GM12873 (cell line): Measurements from ENCODE around the gene FUS.

Experiments
- CTCF ChIP-seq: IDR thresholded peaks from 2 replicates; pipeline ENCODE4 v1.5.1; 2012; ENCODE audit warnings: low read depth, mild to moderate bottlenecking, moderate library complexity, low read length, control low read depth; ENCODE audit not compliant: insufficient read depth; ENCODE audit errors: missing control alignments

The FUS gene

GRCh38 chr16:31134091-31134571, 45.8 kb upstream of the FUS start:
- TF ChIP-seq CTCF, result no peak

- TF ChIP-seq CTCF, result no peak
Measured at GRCh38 chr16:31134625-31135534, 45.1 kb upstream of the FUS start.

GRCh38 chr16:31135535-31136286, 44.2 kb upstream of the FUS start, which contains the start of gene PRSS8:
Gene PRSS8, minus strand, starts transcription at chr16:31135727. Its CDS starts 229 bp downstream, at chr16:31135498.
- TF ChIP-seq CTCF, result no peak

GRCh38 chr16:31136287-31136662, 43.7 kb upstream of the FUS start:
- TF ChIP-seq CTCF, result no peak

GRCh38 chr16:31138621-31139578, 41.0 kb upstream of the FUS start:
- TF ChIP-seq CTCF, result no peak

- no peak for TF ChIP-seq CTCF
Measured at GRCh38 chr16:31141489-31142108, 38.3 kb upstream of the FUS start.
